Stimulated activated CD8-positive, alpha-beta memory T cell treated with anti-CD3 and anti-CD28 coated beads, Interleukin-7, amount 100 ng/mL, for 4 hours (primary cell): ENCODE data around the gene TMEM74B.
"Not testable (repeated sequence)": the region's sequence is repeated elsewhere in the genome, so short reads cannot be mapped to it uniquely, and the experiment has no call there.

Experiments used
- DNase-seq, 2 donors: peaks; one replicate each; pipeline ENCODE4 v3.0.0-alpha.2; 2020; ENCODE audit warnings: low read depth in 2 of 2

TMEM74B gene

GRCh38 chr20:1180949-1181348 is 3.8 kb downstream of the TMEM74B start:
- no peak for DNase-seq

- DNase-seq, result no peak
These were observed 6.2 kb downstream of the TMEM74B start for GRCh38 chr20:1178623-1179022.

DNA sequence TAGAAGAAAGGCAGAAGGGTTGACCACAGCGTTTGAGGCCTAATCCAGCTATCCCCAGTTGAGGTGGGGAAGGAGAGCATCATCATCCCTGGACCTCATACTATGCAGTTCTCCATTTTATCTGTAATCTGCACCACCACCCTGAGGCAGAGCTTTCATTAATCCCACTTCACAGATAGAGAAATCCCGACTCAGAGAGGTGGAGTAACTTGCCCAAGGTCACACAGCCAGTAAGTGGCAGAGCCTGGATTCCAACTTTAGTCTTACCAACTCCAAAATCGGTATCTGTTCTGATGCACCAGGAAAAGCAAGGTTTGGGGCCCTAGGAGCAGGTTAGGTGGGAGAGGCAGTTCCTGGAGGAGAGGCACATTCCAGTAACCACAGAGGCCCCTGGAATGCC is 6.7 kb downstream of the TMEM74B start:
- no peak for DNase-seq

DNA sequence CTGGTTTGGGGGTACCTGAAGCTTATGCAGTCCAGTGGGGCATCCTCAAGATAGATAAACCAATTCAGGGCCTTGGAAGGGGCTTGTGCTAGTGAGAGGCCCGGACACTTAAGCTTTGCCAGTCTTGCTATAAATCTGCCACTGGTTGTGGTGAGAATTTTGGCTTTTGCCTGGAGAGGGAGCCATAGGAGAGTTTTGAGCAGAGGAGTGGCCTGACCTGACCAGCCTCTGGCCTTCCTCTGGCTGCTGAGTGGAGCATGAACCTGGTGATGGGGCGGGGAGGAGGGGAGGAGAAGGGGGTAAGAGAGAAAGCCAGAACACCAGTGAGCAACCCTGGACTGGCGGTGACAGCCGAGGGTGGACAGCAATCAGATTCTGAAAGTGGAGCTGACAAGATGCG is 7.1 kb downstream of the TMEM74B start:
- DNase-seq, result no peak

- DNase-seq, result no peak
These were observed 10.0 kb downstream of the TMEM74B start for GRCh38 chr20:1174787-1175186.

- DNase-seq, result no peak
These were observed 11.1 kb downstream of the TMEM74B start for GRCh38 chr20:1173698-1174097.

DNA sequence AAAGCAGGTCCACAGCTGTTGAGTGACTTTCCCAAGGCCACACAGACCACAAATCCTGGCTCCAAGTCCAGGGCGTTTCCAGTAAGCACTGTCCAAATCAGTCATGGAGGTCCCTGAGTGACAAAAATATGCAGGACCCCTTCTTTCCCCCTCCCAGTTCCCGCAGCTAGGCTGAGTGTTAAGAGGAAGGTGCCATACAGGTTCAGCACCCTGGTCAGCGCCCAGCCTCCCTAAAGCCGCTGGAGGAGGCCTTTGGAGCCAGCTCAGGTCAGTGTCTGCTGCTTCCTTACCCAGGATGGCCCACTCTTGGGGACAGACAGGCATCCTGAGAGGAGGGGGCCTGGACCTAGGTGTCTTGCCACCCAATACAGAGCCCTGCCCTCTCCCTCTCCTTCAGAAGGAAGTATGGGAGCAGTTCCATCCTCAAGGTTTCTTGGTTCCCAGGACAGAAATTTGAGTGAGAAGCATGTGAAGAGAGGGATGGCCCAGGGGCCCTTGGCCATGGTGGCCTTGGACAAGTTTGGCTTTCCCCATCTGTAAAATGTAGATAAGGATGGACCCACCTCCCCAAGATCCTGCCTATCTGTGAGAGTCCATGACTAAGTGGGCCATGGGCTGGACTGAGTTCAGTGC is 13.2 kb downstream of the TMEM74B start:
- DNase-seq, result no peak

DNA sequence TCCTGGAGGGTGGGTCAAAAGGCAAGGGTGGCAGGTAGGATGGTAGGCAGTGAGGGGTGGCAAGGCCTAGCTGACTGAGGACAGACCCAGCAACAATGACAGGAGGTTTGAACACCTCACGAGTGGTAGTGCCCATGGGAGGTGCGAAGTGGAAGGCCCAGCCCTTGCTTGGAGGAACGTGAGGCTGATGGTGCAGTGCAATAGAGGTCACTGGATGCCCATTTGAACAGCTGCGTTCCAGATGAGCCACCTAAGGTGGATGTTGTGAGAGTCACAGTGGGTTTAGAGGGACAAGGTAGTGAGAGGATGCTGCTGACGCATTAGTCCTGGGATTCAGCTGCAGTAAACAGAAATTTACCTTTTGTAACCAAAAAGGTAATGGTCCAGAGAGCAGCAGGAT is 15.6 kb downstream of the TMEM74B start:
- DNase-seq, result no peak

GRCh38 chr20:1166948-1167720 is 17.6 kb downstream of the TMEM74B start:
- no peak for DNase-seq

DNA sequence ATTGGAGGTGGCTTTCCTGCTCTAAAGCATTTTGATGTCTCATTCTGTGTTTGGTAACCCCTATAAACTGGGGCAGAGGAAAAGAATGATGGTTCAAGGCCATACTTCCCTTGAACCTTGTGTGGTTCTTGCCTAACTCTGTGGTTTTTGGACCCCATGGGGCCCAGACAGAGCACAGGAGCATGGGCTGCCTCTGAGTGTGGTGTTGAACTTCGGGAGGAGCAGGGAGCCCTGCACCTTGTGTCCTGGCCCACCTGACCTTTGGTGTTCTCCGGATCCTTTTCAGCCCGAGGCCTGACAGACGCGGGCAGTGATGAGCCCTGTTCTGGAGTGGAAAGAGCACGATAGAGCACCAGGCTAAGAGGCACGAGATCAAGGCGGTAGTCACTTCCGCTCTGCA is 18.8 kb downstream of the TMEM74B start:
- no peak for DNase-seq

DNA sequence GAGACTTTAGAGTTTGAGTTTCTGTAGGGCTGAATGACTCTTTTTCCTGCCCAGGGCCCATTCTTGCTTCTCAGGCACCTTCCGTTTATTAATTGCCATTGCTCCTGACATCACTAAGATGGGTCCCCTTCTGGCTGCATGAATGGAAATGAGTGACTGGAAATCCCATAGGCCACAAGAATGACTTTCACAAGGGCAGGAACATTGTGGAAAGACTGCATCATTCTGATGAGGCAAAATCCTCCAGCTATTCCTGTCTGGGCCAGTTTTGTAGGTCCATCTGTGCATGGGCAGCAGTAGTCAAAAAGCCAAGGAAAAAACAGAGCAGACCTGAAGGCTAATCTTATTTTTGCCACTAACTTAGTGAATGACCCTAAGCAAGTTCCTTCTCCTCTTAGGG is 19.3 kb downstream of the TMEM74B start:
- no peak for DNase-seq

- no peak for DNase-seq
These were observed 19.9 kb downstream of the TMEM74B start for GRCh38 chr20:1164871-1165270.

- no peak for DNase-seq
These were observed 21.1 kb downstream of the TMEM74B start for GRCh38 chr20:1163653-1164052.

DNA sequence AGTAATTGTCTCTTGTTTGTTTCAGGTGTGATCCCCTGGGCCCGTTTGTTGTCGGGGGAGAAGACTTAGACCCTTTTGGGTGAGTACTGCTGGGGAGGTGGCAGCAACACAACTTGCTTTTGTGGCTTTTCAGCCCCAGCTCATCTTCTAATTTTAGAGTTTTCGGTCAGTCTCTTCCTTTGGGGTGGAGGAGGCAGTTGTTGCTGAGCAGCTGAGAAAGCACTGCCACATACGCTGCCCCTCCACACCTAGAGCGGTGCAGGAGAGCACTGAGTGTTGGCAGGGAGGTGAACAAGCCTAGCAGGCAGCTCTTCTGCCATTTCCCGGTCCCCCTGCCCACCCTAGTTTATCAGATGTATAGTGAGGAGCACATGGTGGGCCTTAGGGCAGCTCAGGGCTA is 21.7 kb downstream of the TMEM74B start:
- DNase-seq, result no peak

GRCh38 chr20:1160991-1161390 is 23.8 kb downstream of the TMEM74B start:
- DNase-seq, result no peak

- no peak for DNase-seq
These were observed 24.3 kb downstream of the TMEM74B start for GRCh38 chr20:1160496-1160895.

GRCh38 chr20:1155342-1155741 is 29.4 kb downstream of the TMEM74B start:
- no peak for DNase-seq

DNA sequence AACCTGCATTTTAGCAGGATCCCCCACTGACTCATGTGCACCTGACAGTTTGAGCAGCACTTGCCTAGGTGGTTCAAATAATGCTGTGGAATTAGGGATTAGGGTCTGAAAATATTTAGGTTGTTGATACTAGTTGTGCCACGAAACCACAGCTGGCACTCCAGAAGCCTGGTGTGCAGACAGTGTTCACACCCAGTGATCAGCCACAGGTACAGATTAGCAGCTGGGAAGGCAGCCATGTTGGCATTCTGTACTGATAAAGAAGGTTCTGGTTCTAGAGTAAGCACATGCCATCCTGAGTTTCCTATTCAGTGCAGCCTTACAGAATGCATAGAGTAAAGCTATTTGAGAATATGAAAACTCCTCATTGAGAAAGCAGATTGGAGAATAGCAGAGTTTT is 30.1 kb downstream of the TMEM74B start:
- no peak for DNase-seq

DNA sequence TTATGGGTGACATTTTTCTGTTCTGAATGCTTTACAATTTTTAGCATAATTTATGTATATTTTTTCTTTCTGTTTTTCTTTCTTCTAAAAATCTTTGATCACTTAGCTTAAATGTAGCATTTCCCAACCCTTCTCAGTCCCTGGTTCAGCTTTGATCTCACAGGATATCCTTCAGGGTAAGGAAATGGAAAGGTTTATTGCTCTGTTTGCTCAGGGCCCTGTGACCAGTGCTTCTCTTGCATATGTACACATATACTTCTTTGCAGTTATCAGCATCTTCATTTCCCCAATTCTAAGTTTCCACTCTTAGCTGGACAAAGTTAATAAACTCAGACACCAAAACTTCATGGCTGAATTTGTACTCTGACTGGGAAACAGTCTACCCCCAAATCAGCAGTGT is 30.6 kb downstream of the TMEM74B start:
- DNase-seq, result no peak

DNA sequence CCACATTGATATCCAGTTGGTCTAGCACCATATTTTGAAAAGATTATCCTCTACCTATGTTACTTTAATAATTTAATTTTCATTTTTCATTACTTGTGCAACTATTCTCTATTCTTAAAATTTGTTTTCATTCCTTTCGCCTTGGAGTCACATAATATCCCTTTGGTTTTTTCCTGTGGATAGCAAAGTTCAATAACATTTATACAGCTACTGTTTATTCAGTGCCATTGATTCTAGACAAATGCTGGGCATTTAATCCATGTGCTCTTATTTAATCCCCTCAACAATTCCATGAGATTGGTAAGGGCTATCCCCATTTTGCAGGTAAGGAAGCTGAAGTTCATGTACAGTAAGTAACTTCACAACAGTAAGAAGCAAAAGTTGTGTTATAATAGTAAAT is 33.8 kb downstream of the TMEM74B start:
- no peak for DNase-seq

DNA sequence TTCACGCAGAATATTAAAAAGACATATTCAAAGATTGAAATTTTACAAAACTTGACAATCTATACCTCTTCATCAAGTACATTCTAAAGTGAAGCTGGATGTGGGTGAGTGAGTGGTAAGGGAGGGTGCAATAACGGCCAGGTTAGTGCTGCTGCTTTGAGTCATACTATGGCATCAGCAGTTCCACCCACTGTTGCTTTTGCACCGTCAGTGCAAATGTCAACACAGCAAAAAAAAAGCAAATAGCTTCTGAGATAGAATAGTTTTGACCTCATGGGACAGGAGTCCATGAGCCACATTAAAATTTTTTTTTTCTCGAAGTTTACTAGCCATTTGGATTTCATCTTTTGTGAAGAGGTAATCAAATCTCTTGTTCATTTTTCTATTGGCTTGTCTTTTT is 34.6 kb downstream of the TMEM74B start:
- no peak for DNase-seq

DNA sequence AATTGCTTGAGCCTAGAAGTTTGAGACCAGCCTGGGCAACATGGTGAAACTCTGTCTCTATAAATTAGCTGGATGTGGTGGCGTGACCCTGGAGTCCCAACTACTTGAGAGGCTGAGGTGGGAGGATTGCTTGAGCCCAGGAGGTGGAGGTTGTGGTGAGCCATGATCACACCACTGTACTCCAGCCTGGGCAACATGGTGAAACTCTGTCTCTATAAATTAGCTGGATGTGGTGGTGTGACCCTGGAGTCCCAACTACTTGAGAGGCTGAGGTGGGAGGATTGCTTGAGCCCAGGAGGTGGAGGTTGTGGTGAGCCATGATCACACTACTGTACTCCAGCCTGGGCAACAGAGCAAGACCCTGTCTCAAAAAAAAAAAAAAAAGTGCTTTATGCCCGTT is 35.0 kb downstream of the TMEM74B start:
- DNase-seq, result not testable (repeated sequence)

- no peak for DNase-seq
These were observed 37.8 kb downstream of the TMEM74B start for GRCh38 chr20:1146957-1147356.
